H1 (cell line): ENCODE results near the gene ZNF423. TPM values are rescaled to one million over a fixed set of nuclear protein-coding genes. Genes with fewer than 3 reads are reported as not detected.

Experiments
- CTCF ChIA-PET: fragments of 300-600 bp; sonication (Branson Sonifier 250); formaldehyde crosslinking; loops from one replicate; lab custom pipeline; 2021; ENCODE audit not compliant: partially characterized antibody; lab: Charles Lee
- POLR2A ChIA-PET: fragments of 300-600 bp; sonication (Branson Sonifier 250); formaldehyde crosslinking; loops from one replicate; lab custom pipeline; 2021; ENCODE audit warnings: inconsistent platforms; ENCODE audit not compliant: partially characterized antibody; lab: Charles Lee
- DNase-seq, 2 experiments: peaks; one replicate each; pipeline versions ENCODE4 v3.0.0 to v3.0.0-alpha.2; 2010 to 2022; ENCODE audit warnings: low spot score in 2 of 2, low read depth in 1 of 2, mixed read lengths in 1 of 2
- FAIRE-seq: peaks from 2 replicates; lab custom pipeline; 2011; peaks lifted over from hg19 to GRCh38; lab: Jason Lieb, UNC
- H2AFZ ChIP-seq: 2 replicates; pipeline ENCODE4 v1.8.1; 2012; ENCODE audit warnings: low read length, inconsistent platforms
- H2AK5ac ChIP-seq: 2 replicates; pipeline ENCODE4 v1.6.1; 2013; ENCODE audit warnings: low read depth, low read length
- H2BK120ac ChIP-seq: replicated peaks from 2 replicates; pipeline ENCODE3; 2013; ENCODE audit warnings: low read depth, low read length, inconsistent platforms
- H2BK12ac ChIP-seq: 2 replicates; pipeline ENCODE4 v1.6.1; 2013; ENCODE audit warnings: low read depth, low read length
- H2BK15ac ChIP-seq: 2 replicates; pipeline ENCODE4 v1.6.1; 2013; ENCODE audit warnings: low read length
- H2BK20ac ChIP-seq: 2 replicates; pipeline ENCODE4 v1.6.1; 2013; ENCODE audit warnings: low read length
- H2BK5ac ChIP-seq: 2 replicates; pipeline ENCODE4 v1.6.1; 2013; ENCODE audit warnings: low read depth, low read length
- H3K14ac ChIP-seq: 2 replicates; pipeline ENCODE4 v1.6.1; 2013; ENCODE audit warnings: inconsistent platforms; ENCODE audit not compliant: insufficient read length
- H3K18ac ChIP-seq: 2 replicates; pipeline ENCODE4 v1.6.1; 2013; ENCODE audit warnings: low read length; ENCODE audit errors: extremely low read depth
- H3K23ac ChIP-seq: 2 replicates; pipeline ENCODE4 v1.6.1; 2013; ENCODE audit warnings: inconsistent platforms; ENCODE audit not compliant: insufficient read length
- H3K23me2 ChIP-seq: 2 replicates; pipeline ENCODE4 v1.6.1; 2013; ENCODE audit warnings: low read depth, low read length
- H3K27ac ChIP-seq: 2 replicates; pipeline ENCODE4 v1.6.1; 2011; ENCODE audit warnings: low read depth, low read length, inconsistent platforms
- H3K27me3 ChIP-seq, 4 experiments: replicated peaks in 1 of 4; 1 replicate in 1 of 4; 2 replicates in 3 of 4; pipeline versions ENCODE4 v1.6.1 to v1.8.1; 2011 to 2013; ENCODE audit warnings: low read length in 3 of 4, mild to moderate bottlenecking in 3 of 4, inconsistent platforms in 2 of 4, mixed read lengths in 2 of 4, moderate library complexity in 1 of 4; ENCODE audit not compliant: control insufficient read depth in 3 of 4, insufficient read depth in 3 of 4; ENCODE audit errors: extremely low read depth in 1 of 4
- H3K36me3 ChIP-seq, 4 experiments: 2 replicates each; pipeline versions ENCODE4 v1.6.1 to v1.8.1; 2011 to 2013; ENCODE audit warnings: mild to moderate bottlenecking in 4 of 4, low read length in 3 of 4, moderate library complexity in 2 of 4, control low read depth in 1 of 4, inconsistent platforms in 1 of 4; ENCODE audit not compliant: insufficient read depth in 4 of 4, control insufficient read depth in 2 of 4
- H3K4ac ChIP-seq: replicated peaks from 2 replicates; pipeline ENCODE3; 2013; ENCODE audit warnings: low read length, low read depth, mixed read lengths, inconsistent platforms; ENCODE audit not compliant: insufficient read length
- H3K4me1 ChIP-seq, 4 experiments: replicated peaks in 1 of 4; 1 replicate in 1 of 4; 2 replicates in 3 of 4; pipeline versions ENCODE4 v1.6.1 to v1.8.1; 2011 to 2013; ENCODE audit warnings: low read length in 3 of 4, inconsistent platforms in 2 of 4, mixed read lengths in 1 of 4; ENCODE audit not compliant: insufficient read depth in 4 of 4, control insufficient read depth in 3 of 4
- H3K4me2 ChIP-seq, 2 experiments: 2 replicates each; pipeline versions ENCODE4 v1.6.1 to v1.8.1; 2011 to 2013; ENCODE audit warnings: low read depth in 2 of 2, low read length in 2 of 2, control low read depth in 1 of 2, inconsistent platforms in 1 of 2, mild to moderate bottlenecking in 1 of 2; ENCODE audit not compliant: insufficient read depth in 1 of 2
- H3K4me3 ChIP-seq, 4 experiments: fragments of 200-600, 300-600 bp in 1 of 4; sonication (generic), shearing (Covaris generic), sonication (Bioruptor Twin) in 1 of 4; 2 replicates each; pipeline versions ENCODE4 v1.5.1 to v1.8.1; 2011 to 2016; ENCODE audit warnings: low read length in 4 of 4, low read depth in 3 of 4, control low read depth in 2 of 4, inconsistent platforms in 2 of 4, mild to moderate bottlenecking in 2 of 4, mixed read lengths in 1 of 4, moderate library complexity in 1 of 4; ENCODE audit not compliant: insufficient read depth in 2 of 4; ENCODE audit errors: extremely low read depth in 1 of 4
- H3K56ac ChIP-seq: replicated peaks from 2 replicates; pipeline ENCODE3; 2013; ENCODE audit warnings: low read depth, mild to moderate bottlenecking, mixed read lengths, low read length, inconsistent platforms; ENCODE audit not compliant: insufficient read length
- H3K79me1 ChIP-seq: 2 replicates; pipeline ENCODE4 v1.6.1; 2013; ENCODE audit warnings: low read depth, low read length, control low read depth
- H3K79me2 ChIP-seq, 2 experiments: 2 replicates each; pipeline versions ENCODE4 v1.6.1 to v1.8.1; 2012 to 2013; ENCODE audit warnings: low read length in 2 of 2, mild to moderate bottlenecking in 2 of 2, inconsistent platforms in 1 of 2; ENCODE audit not compliant: insufficient read depth in 2 of 2, control insufficient read depth in 1 of 2
- H3K9ac ChIP-seq, 4 experiments: replicated peaks in 1 of 4; 1 replicate in 1 of 4; 2 replicates in 3 of 4; pipeline versions ENCODE4 v1.6.1 to v1.8.1; 2011 to 2013; ENCODE audit warnings: low read depth in 3 of 4, low read length in 3 of 4, control low read depth in 2 of 4, mild to moderate bottlenecking in 2 of 4, moderate library complexity in 2 of 4, inconsistent platforms in 1 of 4; ENCODE audit errors: extremely low read depth in 1 of 4
- H3K9me3 ChIP-seq, 2 experiments: 2 replicates each; pipeline versions ENCODE4 v1.6.1 to v1.8.1; 2012 to 2013; ENCODE audit warnings: mild to moderate bottlenecking in 2 of 2, moderate library complexity in 2 of 2, control low read depth in 1 of 2, inconsistent platforms in 1 of 2, low read depth in 1 of 2, low read length in 1 of 2, mixed read lengths in 1 of 2; ENCODE audit not compliant: insufficient read depth in 2 of 2
- H4K20me1 ChIP-seq, 2 experiments: replicated peaks in 1 of 2; 2 replicates each; pipeline versions ENCODE3 to v1.8.1; 2011 to 2013; ENCODE audit warnings: inconsistent platforms in 2 of 2, low read length in 2 of 2, mild to moderate bottlenecking in 1 of 2; ENCODE audit not compliant: insufficient read depth in 2 of 2, control insufficient read depth in 1 of 2
- H4K5ac ChIP-seq: 2 replicates; pipeline ENCODE4 v1.6.1; 2013; ENCODE audit warnings: low read length, low read depth, mixed read lengths, inconsistent platforms; ENCODE audit not compliant: insufficient read length
- H4K8ac ChIP-seq: 2 replicates; pipeline ENCODE4 v1.8.0; 2013; ENCODE audit warnings: mild to moderate bottlenecking, moderate library complexity, low read length, inconsistent platforms; ENCODE audit not compliant: insufficient read depth; ENCODE audit errors: extremely low read depth
- H4K91ac ChIP-seq: replicated peaks from 2 replicates; pipeline ENCODE3; 2013; ENCODE audit warnings: low read length, mixed read lengths, inconsistent platforms; ENCODE audit not compliant: insufficient read length
- BACH1 ChIP-seq: IDR thresholded peaks from 2 replicates; pipeline ENCODE4 v1.6.1; 2012; ENCODE audit warnings: low read length, improper control_type of control experiment
- WGBS, 2 experiments: shearing (Covaris generic) in 1 of 2; methylation state at CpG; one replicate each; pipeline versions ENCODE4 v1.1.6 to v1.1.7; 2013 to 2015; ENCODE audit warnings: low lambda C conversion rate in 2 of 2, mixed read lengths in 2 of 2, inconsistent platforms in 1 of 2, low coverage in 1 of 2, missing lambda C conversion rate in 1 of 2; ENCODE audit not compliant: insufficient replicate concordance in 2 of 2, insufficient coverage in 1 of 2, insufficient read length in 1 of 2; ENCODE audit errors: extremely low coverage in 1 of 2, missing lambda C conversion rate in 1 of 2; 5-methylcytosine and 5-hydroxymethylcytosine counted together
- polyA plus RNA-seq, 7 experiments: library from polyadenylated mRNA; depleted of rRNA in 3 of 7; stranded (reverse) in 5 of 7; unstranded in 2 of 7; fragments of >200 nt in 5 of 7; fragments of 200-250 nt in 2 of 7; gene quantifications; 1 replicate in 5 of 7; 2 replicates in 1 of 7; 4 replicates in 1 of 7; pipeline versions ENCODE4 v1.2.1 to v1.2.3, GENCODE V29; 2011 to 2013; ENCODE audit warnings: missing spikeins in 2 of 7, mixed read lengths in 2 of 7
- total RNA-seq: library from RNA; stranded (reverse); fragmentation: NEBNext Ultra II Directional; extraction: Animal tissue kit (Norgen Biotek cat#: 25700); gene quantifications from 2 replicates; pipeline ENCODE4 v1.2.1, GENCODE V29; 2021

ZNF423 gene
- total and polyA plus RNA-seq, 2 of the 8 experiments (the other 6 are each of a cell fraction or from before 2014, with no cell fraction given), result 38.2 to 52.3 TPM

- no peak overlapping the region for H3K27ac ChIP-seq
Observed at GRCh38 chr16:49745311-49745747, 110.6 kb downstream of the ZNF423 start.

More at GRCh38 chr16:49745311-49745747, 110.6 kb downstream of the ZNF423 start:
- Histone ChIP-seq H2BK20ac (no peak overlapping the region), H3K79me2 (peaks cover 0 to 37% of the 10 kb centered on the region in 2 experiments; a peak in 2 of 4 replicates), H4K20me1 (peaks cover 0 to 1% of the 10 kb centered on the region in 2 experiments), H2BK5ac (no peak overlapping the region), H3K18ac (no peak overlapping the region), H3K79me1 (peaks cover 16% of the 10 kb centered on the region), H3K4me1 (peaks cover under 1 to 18% (median 8%) of the 10 kb centered on the region in 4 experiments; a peak in 6 of 7 replicates), H3K14ac (no peak overlapping the region), H3K23me2 (no peaks in the 10 kb centered on the region), H3K4me3 (no peak overlapping the region), H3K9ac (no peak overlapping the region), H4K5ac (no peak overlapping the region), H2BK12ac (no peak overlapping the region), H4K8ac (no peak overlapping the region), H2BK120ac (no peak overlapping the region), H2AK5ac (no peak overlapping the region), H3K23ac (no peak overlapping the region), H2AFZ (no peak overlapping the region), H3K9me3 (no peaks in the 10 kb centered on the region), H3K36me3 (no peaks in the 10 kb centered on the region), H3K4me2 (no peak overlapping the region), H4K91ac (no peak overlapping the region), H3K4ac (no peak overlapping the region), H3K27me3 (no peaks in the 10 kb centered on the region)
- CTCF ChIA-PET, result interaction anchor here (1.0 to 2.4 kb wide), 4 partner anchors 10 to 140 kb away, joined by 3 to 6 read pairs (median 4); no protein-coding TSS in a partner anchor
- WGBS, 2 experiments, result 97% methylated on average over 11 of the region's 11 CpGs; no CpG with 5 or more reads in 1 of the 2 experiments
- DNase-seq (no peak), FAIRE-seq (no peak)
- POLR2A ChIA-PET, result interaction anchor here (4.4 kb wide), 1 partner anchor 9 kb away, joined by 16 read pairs; no protein-coding TSS in a partner anchor
- TF ChIP-seq BACH1, result no peak
- TF ChIP-seq, all 59 proteins: peak for 0
- no peak overlapping the region for H3K56ac ChIP-seq
- no peak overlapping the region for H2BK15ac ChIP-seq
